ENCODE measurements around the gene ARIH2. TPM values are rescaled to one million over a fixed set of nuclear protein-coding genes. Genes with fewer than 3 reads are reported as not detected.

ARIH2 gene
- total RNA-seq, 1 donor from 2014 or later = 59.4 TPM

GRCh38 chr3:48966367-48966766 lies 47.7 kb downstream of the ARIH2 start:
- H3K4me1 ChIP-seq = no peaks in the 10 kb centered on the region
- no peak overlapping the region for H3K4me3 ChIP-seq
- H3K36me3 ChIP-seq = peaks cover 0 to 77% of the 10 kb centered on the region in 2 donors
- no peaks in the 10 kb centered on the region for H3K27me3 ChIP-seq
- H3K9me3 ChIP-seq = no peaks in the 10 kb centered on the region
- no peak for TF ChIP-seq POLR2A (IDR thresholded peaks at IDR 0.05)
- TF ChIP-seq CTCF (IDR thresholded peaks at IDR 0.05) = no peak
- no peak for TF ChIP-seq POLR2AphosphoS5 (IDR thresholded peaks at IDR 0.05; ENCODE audit: insufficient read depth in 1 of 2, low read depth in 1 of 2)
- intact Hi-C loops (cut with DNase I) = no loop called here
- no peak for DNase-seq (ENCODE audit: extremely low spot score in 2 of 2)
- no peak overlapping the region for H3K27ac ChIP-seq

GRCh38 chr3:48966876-48967361 lies 48.3 kb downstream of the ARIH2 start:
- Histone ChIP-seq H3K4me1 (no peaks in the 10 kb centered on the region), H3K9me3 (no peaks in the 10 kb centered on the region), H3K27ac (no peak overlapping the region), H3K27me3 (no peaks in the 10 kb centered on the region), H3K36me3 (peaks cover 0 to 77% of the 10 kb centered on the region in 2 donors), H3K4me3 (no peak overlapping the region)
- intact Hi-C loops (cut with DNase I) = no loop called here
- TF ChIP-seq POLR2AphosphoS5 (IDR thresholded peaks at IDR 0.05; ENCODE audit: insufficient read depth in 1 of 2, low read depth in 1 of 2) (no peak), POLR2A (IDR thresholded peaks at IDR 0.05) (no peak), CTCF (IDR thresholded peaks at IDR 0.05) (no peak)
- no peak for DNase-seq (ENCODE audit: extremely low spot score in 2 of 2)

- Histone ChIP-seq H3K36me3 (peaks cover 0 to 88% of the 10 kb centered on the region in 2 donors), H3K9me3 (no peaks in the 10 kb centered on the region), H3K27me3 (no peaks in the 10 kb centered on the region), H3K27ac (no peak overlapping the region), H3K4me3 (no peak overlapping the region), H3K4me1 (no peaks in the 10 kb centered on the region)
- intact Hi-C loops (cut with DNase I) = no loop called here
- no peak for DNase-seq (ENCODE audit: extremely low spot score in 2 of 2)
- TF ChIP-seq POLR2AphosphoS5 (IDR thresholded peaks at IDR 0.05; ENCODE audit: insufficient read depth in 1 of 2, low read depth in 1 of 2) = no peak
- no peak for TF ChIP-seq POLR2A (IDR thresholded peaks at IDR 0.05)
- no peak for TF ChIP-seq CTCF (IDR thresholded peaks at IDR 0.05)
Measured at GRCh38 chr3:48970586-48970985, 51.9 kb downstream of the ARIH2 start.

- TF ChIP-seq POLR2AphosphoS5 (IDR thresholded peaks at IDR 0.05; ENCODE audit: insufficient read depth in 1 of 2, low read depth in 1 of 2) (no peak), CTCF (IDR thresholded peaks at IDR 0.05) (no peak), POLR2A (IDR thresholded peaks at IDR 0.05) (no peak)
- intact Hi-C loops (cut with DNase I) = no loop called here
- Histone ChIP-seq H3K27ac (no peak overlapping the region), H3K9me3 (no peaks in the 10 kb centered on the region), H3K4me1 (no peaks in the 10 kb centered on the region), H3K27me3 (no peaks in the 10 kb centered on the region), H3K36me3 (peaks cover 0 to 89% of the 10 kb centered on the region in 2 donors), H3K4me3 (no peak overlapping the region)
- no peak for DNase-seq (ENCODE audit: extremely low spot score in 2 of 2)
Measured at GRCh38 chr3:48974076-48974864, 55.6 kb downstream of the ARIH2 start.

- no peaks in the 10 kb centered on the region for H3K27me3 ChIP-seq
- no peak overlapping the region for H3K4me3 ChIP-seq
- TF ChIP-seq POLR2AphosphoS5 (IDR thresholded peaks at IDR 0.05; ENCODE audit: insufficient read depth in 1 of 2, low read depth in 1 of 2) (no peak), CTCF (IDR thresholded peaks at IDR 0.05) (no peak), POLR2A (IDR thresholded peaks at IDR 0.05) (no peak)
- H3K27ac ChIP-seq = no peak overlapping the region
- peaks cover 6 to 88% of the 10 kb centered on the region in 2 donors for H3K36me3 ChIP-seq
- intact Hi-C loops (cut with DNase I) = no loop called here
- DNase-seq (ENCODE audit: extremely low spot score in 2 of 2) = no peak
- H3K9me3 ChIP-seq = no peaks in the 10 kb centered on the region
- no peaks in the 10 kb centered on the region for H3K4me1 ChIP-seq
Measured at GRCh38 chr3:48979451-48979850, 60.8 kb downstream of the ARIH2 start.
